CD4-positive, alpha-beta T cell treated with Interleukin-1 beta for 1 hour (primary cell): ENCODE data around the gene SLC5A9.
"Not testable (repeated sequence)": the region's sequence is repeated elsewhere in the genome, so short reads cannot be mapped to it uniquely, and the experiment has no call there.

Source experiments
- DNase-seq, 2 donors: peaks; one replicate each; pipeline ENCODE4 v3.0.0-alpha.2; 2020 to 2022

The SLC5A9 gene

DNA sequence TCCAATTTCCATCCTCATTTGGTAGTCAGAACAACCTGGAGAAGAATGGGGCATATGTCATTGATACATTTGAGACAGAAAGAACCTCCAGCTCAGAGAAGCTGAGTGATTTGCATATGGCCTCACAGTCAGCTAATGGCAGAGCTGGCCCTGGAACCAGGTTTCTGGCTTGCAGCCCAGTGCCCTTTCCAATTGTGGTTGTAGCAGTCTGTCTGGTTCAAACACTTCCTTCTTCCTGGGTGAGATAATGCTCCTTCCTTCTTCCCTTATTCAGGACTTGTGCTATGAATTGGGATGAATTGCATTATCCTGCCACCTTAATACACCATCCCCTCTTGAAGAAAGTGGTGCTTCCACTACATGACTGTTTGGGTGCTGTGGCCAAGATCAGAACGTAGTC lies 24.2 kb downstream of the SLC5A9 start:
- no peak for DNase-seq

DNA sequence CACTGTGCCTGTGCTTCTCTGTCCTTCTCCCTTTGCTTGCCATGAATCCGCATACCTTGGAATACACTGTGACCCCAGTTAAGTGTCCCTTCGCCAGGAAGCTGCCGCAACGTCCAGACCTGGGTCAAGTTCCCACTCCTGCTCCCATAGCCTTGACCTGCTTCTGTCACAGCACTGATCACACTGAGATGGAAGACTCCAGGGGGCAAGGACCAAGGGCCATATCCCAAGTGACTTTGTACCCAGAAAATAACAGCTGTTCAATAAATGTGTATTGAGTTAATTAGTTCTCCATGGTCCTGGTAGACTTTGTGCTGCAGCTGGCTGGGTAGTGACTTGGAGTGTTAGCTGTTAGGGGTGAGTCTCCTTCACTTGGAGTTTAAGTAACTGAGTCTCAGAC lies 25.8 kb downstream of the SLC5A9 start:
- no peak for DNase-seq

DNA sequence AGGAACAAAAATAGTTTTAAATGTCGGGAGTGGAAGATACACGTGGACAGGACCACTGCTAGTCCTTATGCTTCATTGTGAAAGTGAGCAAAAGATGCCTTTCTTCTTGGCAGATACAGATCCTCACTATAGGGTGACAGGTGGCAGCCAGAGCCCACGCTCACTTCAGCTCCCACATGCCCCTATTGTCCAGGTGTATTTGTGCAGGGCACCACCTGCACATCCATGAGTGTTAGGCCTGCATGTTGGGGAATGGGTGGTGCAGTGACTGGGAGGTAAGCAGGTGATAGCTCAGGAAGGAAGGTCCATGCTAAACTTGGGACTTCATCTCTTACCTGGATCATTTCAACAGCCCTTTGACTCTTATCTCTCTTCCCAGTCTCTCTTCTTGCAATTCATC lies 27.4 kb downstream of the SLC5A9 start:
- DNase-seq = no peak

DNA sequence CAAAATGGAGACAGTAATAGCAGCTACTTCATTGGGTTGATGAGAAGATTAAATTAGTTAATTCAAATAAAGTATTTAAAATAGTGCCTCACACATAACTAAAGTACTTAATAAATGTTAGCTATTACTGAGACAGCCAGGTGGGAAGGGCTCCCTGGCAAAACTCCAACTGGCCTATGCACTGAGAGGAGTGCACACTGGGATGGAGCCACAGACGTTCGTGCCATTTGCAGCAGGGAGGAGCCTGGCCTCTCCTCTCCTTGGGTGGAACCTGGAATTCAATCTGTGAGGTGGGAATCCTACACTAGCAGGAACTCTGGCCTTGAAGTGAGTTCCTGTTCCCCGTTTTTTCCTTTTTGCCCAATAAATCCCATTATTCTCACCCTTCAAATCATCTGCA lies 28.1 kb downstream of the SLC5A9 start:
- DNase-seq = no peak

DNA sequence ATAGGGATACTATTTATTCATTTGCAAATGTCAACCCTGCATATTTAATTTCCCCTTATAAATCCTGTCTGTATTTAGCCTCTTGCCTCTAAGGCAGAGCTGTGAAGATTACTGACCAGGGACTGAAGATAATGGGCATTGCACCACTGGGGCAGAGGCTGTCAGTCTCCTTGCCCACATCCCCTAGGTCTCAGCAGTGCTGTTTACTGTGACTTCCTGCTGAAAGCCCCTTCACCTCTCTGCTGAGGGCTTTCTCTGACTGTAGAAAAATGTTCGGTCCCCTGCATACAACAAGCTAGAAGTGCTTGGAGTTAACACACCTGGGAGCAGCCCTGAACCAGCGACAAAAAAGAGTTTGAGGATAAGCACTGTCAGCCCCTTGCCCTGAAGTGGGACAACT lies 28.8 kb downstream of the SLC5A9 start:
- no peak for DNase-seq

- DNase-seq = no peak
Measured at GRCh38 chr1:48251821-48252220, 29.3 kb downstream of the SLC5A9 start.

GRCh38 chr1:48254254-48254653 lies 31.7 kb downstream of the SLC5A9 start:
- DNase-seq = no peak

GRCh38 chr1:48258106-48258505 lies 35.6 kb downstream of the SLC5A9 start:
- DNase-seq = no peak

GRCh38 chr1:48261881-48262400 lies 39.4 kb downstream of the SLC5A9 start:
- DNase-seq = no peak

- no peak for DNase-seq
Measured at GRCh38 chr1:48263041-48263440, 40.5 kb downstream of the SLC5A9 start.

DNA sequence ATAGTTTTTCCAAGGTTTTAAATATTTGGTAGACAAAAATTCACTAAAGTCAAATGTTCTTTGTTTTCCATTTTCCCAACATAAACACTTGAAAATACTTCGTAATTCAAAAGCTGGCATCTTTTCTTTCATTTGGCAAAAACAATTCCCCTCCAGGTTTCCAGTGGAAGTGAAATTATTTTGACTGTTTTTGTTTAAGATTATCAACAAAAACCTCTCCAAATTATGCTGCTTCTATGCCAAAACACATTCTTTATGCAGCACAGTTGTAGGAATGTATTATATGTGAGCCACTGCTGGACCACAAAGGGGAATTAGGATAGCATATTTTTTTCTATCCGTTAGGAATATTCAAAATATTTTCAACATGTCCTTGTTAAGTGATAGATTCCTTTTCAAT lies 44.1 kb downstream of the SLC5A9 start:
- no peak for DNase-seq

DNA sequence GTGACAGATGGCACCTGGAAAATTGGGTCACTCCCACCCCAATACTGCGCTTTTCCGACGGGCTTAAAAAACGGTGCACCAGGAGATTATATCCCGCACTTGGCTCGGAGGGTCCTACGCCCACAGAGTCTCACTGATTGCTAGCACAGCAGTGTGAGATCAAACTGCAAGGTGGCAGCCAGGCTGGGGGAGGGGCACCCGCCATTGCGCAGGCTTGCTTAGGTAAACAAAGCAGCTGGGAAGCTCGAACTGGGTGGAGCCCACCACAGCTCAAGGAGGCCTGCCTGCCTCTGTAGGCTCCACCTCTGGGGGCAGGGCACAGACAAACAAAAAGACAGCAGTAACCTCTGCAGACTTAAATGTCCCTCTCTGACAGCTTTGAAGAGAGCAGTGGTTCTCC lies 54.9 kb downstream of the SLC5A9 start:
- DNase-seq = not testable (repeated sequence)

DNA sequence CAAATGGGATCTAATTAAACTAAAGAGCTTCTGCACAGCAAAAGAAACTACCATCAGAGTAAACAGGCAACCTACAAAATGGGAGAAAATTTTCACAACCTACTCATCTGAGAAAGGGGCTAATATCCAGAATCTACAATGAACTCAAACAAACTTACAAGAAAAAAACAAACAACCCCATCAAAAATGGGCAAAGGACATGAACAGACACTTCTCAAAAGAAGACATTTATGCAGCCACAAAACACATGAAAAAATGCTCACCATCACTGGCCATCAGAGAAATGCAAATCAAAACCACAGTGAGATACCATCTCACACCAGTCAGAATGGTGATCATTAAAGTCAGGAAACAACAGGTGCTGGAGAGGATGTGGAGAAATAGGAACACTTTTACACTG lies 59.8 kb downstream of the SLC5A9 start:
- DNase-seq = not testable (repeated sequence)

DNA sequence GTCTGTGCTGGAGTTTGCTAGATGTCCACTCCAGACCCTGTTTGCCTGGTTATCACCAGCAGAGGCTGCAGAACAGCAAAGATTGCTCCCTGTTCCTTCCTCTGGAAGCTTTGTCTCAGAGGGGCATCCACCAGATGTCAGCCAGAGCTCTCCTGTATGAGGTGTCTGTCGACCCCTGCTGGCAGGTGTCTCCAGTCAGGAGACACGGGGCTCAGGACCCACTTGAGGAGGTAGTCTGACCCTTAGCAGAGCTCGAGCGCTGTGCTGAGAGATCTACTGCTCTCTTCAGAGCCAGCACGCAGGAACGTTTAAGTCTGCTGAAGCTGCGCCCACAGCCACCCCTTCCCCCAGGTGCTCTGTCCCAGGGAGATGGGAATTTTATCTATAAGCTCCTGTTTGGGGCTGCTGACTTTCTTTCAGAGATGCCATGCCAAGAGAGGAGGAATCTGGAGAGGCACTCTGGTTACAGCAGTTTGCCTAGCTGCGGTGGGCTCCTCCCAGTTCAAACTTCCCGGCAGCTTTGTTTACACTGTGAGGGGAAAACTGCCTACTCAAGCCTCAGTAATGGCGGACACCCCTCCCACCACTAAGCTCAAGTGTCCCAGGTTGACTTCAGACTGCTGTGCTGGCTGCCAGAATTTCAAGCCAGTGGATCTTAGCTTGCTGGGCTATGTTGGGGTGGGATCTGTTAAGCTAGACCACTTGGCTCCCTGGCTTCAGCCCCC lies 62.3 kb downstream of the SLC5A9 start:
- not testable (repeated sequence) for DNase-seq

- DNase-seq = no peak
Measured at GRCh38 chr1:48285525-48285924, 63.0 kb downstream of the SLC5A9 start.

DNA sequence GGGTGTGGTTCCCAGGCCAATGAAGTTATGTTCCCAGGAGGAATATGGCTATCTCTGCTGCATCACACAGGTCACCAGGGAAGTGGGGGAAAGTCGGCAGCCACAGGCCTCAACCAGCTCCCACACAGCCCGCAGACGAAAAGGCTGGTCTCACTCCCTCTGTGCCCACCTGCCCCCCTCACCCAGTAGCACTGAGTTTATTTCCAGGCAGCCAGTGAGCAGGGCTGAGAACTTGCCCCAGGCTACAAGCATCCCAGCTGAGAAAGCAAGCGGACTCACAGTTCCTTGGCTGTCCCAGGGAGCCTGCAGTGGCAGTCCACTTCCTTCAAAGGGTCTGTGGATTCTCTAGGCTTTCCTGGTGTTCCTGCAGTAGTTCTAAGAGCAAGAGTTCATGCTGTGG lies 68.9 kb downstream of the SLC5A9 start:
- DNase-seq = no peak

DNA sequence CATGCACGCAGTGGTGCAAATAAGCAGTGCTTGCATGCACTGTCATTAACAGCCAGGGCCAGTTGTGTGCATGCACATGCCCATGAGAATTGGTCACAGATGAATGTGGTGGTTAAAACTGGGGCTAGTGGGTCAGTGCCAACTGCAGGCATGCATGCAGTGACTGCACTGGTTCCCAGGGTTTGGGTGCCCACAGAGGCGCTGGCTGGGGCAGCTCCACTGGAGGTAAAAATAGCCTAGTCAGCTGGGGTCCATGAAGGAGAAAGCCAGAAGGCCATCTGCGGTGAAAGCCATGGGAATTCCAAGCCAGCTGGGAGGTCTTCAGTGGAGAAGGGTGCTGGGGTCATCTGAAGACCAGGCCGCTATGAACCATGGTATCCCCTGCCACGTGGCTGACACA lies 70.2 kb downstream of the SLC5A9 start:
- DNase-seq = no peak

GRCh38 chr1:48294094-48294493 lies 71.6 kb downstream of the SLC5A9 start:
- not testable (repeated sequence) for DNase-seq

GRCh38 chr1:48294656-48295055 lies 72.1 kb downstream of the SLC5A9 start:
- no peak for DNase-seq
